CD4-positive, CD25-positive, alpha-beta regulatory T cell (primary cell): Measurements from ENCODE around the gene PARD6B. TPM values are rescaled to one million over a fixed set of nuclear protein-coding genes. Genes with fewer than 3 reads are reported as not detected.
A peak's percentile ranks its signal among the peaks of the same experiment; 100 is the strongest.

ENCODE experiments used
- ATAC-seq, 2 donors: fragments of 150-1000 bp; cut with Tn5 transposase; one replicate each; pipeline ENCODE4 v1.10.0; 2021; ENCODE audit warnings: low read depth in 2 of 2, moderate number of reproducible peaks in 2 of 2, moderate library complexity in 1 of 2
- DNase-seq, 3 donors: peaks; one replicate each; pipeline versions ENCODE4 v3.0.0 to v3.0.0-alpha.2; 2012 to 2022; ENCODE audit warnings: mixed read lengths in 1 of 3
- H3K27ac ChIP-seq: one replicate; pipeline ENCODE4 v1.7.0; 2013; ENCODE audit warnings: mild to moderate bottlenecking, low read length; ENCODE audit not compliant: insufficient read depth, poor library complexity, severe bottlenecking
- H3K27me3 ChIP-seq: one replicate; pipeline ENCODE4 v1.7.0; 2013; ENCODE audit warnings: low read length; ENCODE audit not compliant: control insufficient read depth, insufficient read depth
- H3K36me3 ChIP-seq: one replicate; pipeline ENCODE4 v1.7.0; 2013; ENCODE audit warnings: mild to moderate bottlenecking, low read length, moderate library complexity; ENCODE audit not compliant: control insufficient read depth, insufficient read depth
- H3K4me1 ChIP-seq: 2 replicates; pipeline ENCODE4 v1.7.0; 2013; ENCODE audit warnings: mild to moderate bottlenecking, low read length; ENCODE audit not compliant: insufficient read depth, control insufficient read depth, poor library complexity, severe bottlenecking
- H3K4me3 ChIP-seq: one replicate; pipeline ENCODE4 v1.7.0; 2013; ENCODE audit warnings: low read depth, mild to moderate bottlenecking, low read length, moderate library complexity
- H3K9me3 ChIP-seq, 2 experiments: 1 replicate in 1 of 2; 2 replicates in 1 of 2; pipeline ENCODE4 v1.7.0; 2013; ENCODE audit warnings: low read length in 2 of 2, mild to moderate bottlenecking in 1 of 2, moderate library complexity in 1 of 2; ENCODE audit not compliant: control insufficient read depth in 2 of 2
- H3K27ac Mint-ChIP-seq, 3 donors: one replicate each; pipeline ENCODE4 v1.8.0; 2020 to 2022; ENCODE audit warnings: mild to moderate bottlenecking in 3 of 3, mixed read lengths in 3 of 3, moderate library complexity in 2 of 3
- H3K27me3 Mint-ChIP-seq: one replicate; pipeline ENCODE4 v1.8.0; 2022; ENCODE audit warnings: mild to moderate bottlenecking, mixed read lengths
- H3K36me3 Mint-ChIP-seq: one replicate; pipeline ENCODE4 v1.8.0; 2020; ENCODE audit warnings: mixed read lengths
- H3K4me1 Mint-ChIP-seq, 4 donors: one replicate each; pipeline ENCODE4 v1.8.0; 2020 to 2022; ENCODE audit warnings: mixed read lengths in 4 of 4, mild to moderate bottlenecking in 1 of 4
- H3K4me3 Mint-ChIP-seq, 4 donors: one replicate each; pipeline ENCODE4 v1.8.0; 2020 to 2022; ENCODE audit warnings: mild to moderate bottlenecking in 4 of 4, mixed read lengths in 4 of 4, moderate library complexity in 3 of 4
- H3K9me3 Mint-ChIP-seq, 7 donors: one replicate each; pipeline ENCODE4 v1.8.0; 2020 to 2022; ENCODE audit warnings: mixed read lengths in 7 of 7, mild to moderate bottlenecking in 3 of 7, moderate library complexity in 2 of 7
- polyA plus RNA-seq, 4 donors: library from polyadenylated mRNA; unstranded; fragments of 300-500 nt; fragmentation: Illumina TruSeq; gene quantifications; one replicate each; pipeline ENCODE4 v1.2.3, GENCODE V29; 2021
- total RNA-seq: library from RNA; stranded (reverse); gene quantifications from one replicate; pipeline ENCODE4 v1.2.3, GENCODE V29; 2022

The PARD6B gene
- total and polyA plus RNA-seq, 5 donors from 2014 or later: 0.79 to 5.0 (median 1.2) TPM

DNA sequence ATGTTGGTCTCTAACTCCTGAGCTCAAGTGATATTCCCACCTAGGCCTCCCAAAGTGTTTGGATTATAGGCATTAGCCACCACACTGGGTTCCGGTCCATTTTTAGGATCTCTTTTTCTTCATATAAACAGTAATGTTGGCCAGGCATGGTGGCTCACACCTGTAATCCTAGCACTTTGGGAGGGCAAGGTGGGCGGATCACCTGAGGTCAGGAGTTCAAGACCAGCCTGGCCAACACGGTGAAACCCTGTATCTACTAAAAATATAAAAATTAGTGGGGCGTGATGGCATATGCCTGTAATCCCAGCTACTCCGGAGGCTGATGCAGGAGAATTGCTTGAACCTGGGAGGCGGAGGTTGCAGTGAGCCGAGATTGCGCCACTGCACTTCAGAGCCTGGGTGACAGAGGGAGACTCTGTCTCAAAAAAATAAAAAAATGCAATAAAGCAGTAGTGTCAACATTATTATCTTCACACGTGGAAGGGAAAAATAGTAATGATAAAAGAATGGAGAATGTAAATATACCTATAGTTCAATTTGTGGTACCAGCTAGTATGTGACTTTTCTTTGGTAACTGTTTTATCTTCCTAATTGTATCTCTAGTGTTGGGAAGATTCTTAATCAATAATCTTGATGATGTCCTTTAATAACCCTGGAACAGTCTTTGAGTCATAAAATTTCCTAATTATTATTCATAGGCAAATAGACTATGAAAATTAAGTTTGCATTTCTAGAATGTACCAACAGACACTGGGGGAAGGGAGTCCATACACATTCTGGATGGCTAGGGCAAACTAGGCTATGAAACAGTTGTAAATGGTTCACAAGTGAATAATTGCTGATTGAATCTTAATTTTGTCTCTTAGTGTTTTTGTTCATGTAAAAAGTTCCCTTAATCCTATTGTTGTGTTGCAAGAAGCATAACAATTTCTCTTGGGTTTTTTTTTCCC, 3.6 kb downstream of the PARD6B start:
- H3K36me3 ChIP-seq: peaks cover 6% of the 10 kb centered on the region
- ATAC-seq (no peak), DNase-seq (no peak)
- no peaks in the 10 kb centered on the region for H3K27me3 ChIP-seq
- H3K9me3 Mint-ChIP-seq: no peaks in the 10 kb centered on the region
- peak overlapping the region in 1 of 4 donors; percentile 32 for H3K4me3 Mint-ChIP-seq
- H3K4me1 ChIP-seq: peaks cover 24% of the 10 kb centered on the region
- H3K27ac Mint-ChIP-seq: peak overlapping the region in 1 of 3 donors; percentile 31
- peaks cover 5% of the 10 kb centered on the region for H3K27me3 Mint-ChIP-seq
- H3K9me3 ChIP-seq: no peaks in the 10 kb centered on the region
- H3K27ac ChIP-seq: no peak overlapping the region
- H3K4me3 ChIP-seq: no peak overlapping the region
- peaks cover 17 to 53% (median 42%) of the 10 kb centered on the region in 4 donors for H3K4me1 Mint-ChIP-seq
- H3K36me3 Mint-ChIP-seq: no peaks in the 10 kb centered on the region

- Mint-ChIP-seq H3K27ac (no peak overlapping the region), H3K36me3 (no peaks in the 10 kb centered on the region), H3K27me3 (peaks cover 5% of the 10 kb centered on the region), H3K4me1 (peaks cover 17 to 53% (median 43%) of the 10 kb centered on the region in 4 donors), H3K4me3 (no peak overlapping the region), H3K9me3 (no peaks in the 10 kb centered on the region)
- H3K36me3 ChIP-seq: peaks cover 6% of the 10 kb centered on the region
- H3K27ac ChIP-seq: no peak overlapping the region
- DNase-seq (no peak), ATAC-seq (no peak)
- no peak overlapping the region for H3K4me3 ChIP-seq
- H3K27me3 ChIP-seq: no peaks in the 10 kb centered on the region
- H3K4me1 ChIP-seq: peaks cover 18% of the 10 kb centered on the region
- no peaks in the 10 kb centered on the region for H3K9me3 ChIP-seq
Observed at GRCh38 chr20:50735813-50736212, 4.4 kb downstream of the PARD6B start.

DNA sequence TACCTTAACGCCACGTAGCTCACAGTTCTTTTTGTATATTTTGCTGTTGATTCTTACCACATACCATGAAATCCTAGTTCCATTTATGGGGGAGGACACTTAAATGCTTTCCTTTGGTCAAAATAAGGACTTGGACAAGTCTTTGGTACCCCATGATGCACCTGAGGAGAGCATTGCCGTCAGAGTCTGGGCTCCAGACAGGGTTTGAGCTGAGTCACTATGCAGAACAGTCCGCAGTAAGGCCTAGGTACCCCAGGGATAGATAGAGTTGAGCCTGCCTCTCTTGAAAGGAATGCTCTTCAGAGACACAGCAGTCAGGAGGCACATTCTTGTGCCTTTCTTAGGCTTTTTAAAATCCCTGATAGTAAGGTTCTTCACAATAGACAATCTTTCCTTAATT, 6.0 kb downstream of the PARD6B start:
- no peaks in the 10 kb centered on the region for H3K9me3 ChIP-seq
- H3K27me3 ChIP-seq: no peaks in the 10 kb centered on the region
- no peak for DNase-seq
- H3K27ac ChIP-seq: no peak overlapping the region
- Mint-ChIP-seq H3K36me3 (peaks cover 4% of the 10 kb centered on the region), H3K4me1 (peaks cover 17 to 48% (median 42%) of the 10 kb centered on the region in 4 donors), H3K9me3 (no peaks in the 10 kb centered on the region), H3K27ac (no peak overlapping the region), H3K4me3 (peak overlapping the region in 1 of 4 donors; percentile 32), H3K27me3 (peaks cover 1% of the 10 kb centered on the region)
- no peak for ATAC-seq
- no peak overlapping the region for H3K4me3 ChIP-seq
- H3K4me1 ChIP-seq: peaks cover 11% of the 10 kb centered on the region
- peaks cover 6% of the 10 kb centered on the region for H3K36me3 ChIP-seq

- Mint-ChIP-seq H3K36me3 (peaks cover 4% of the 10 kb centered on the region), H3K4me3 (no peak overlapping the region), H3K4me1 (peaks cover 13 to 35% (median 18%) of the 10 kb centered on the region in 4 donors), H3K9me3 (no peaks in the 10 kb centered on the region), H3K27ac (no peak overlapping the region), H3K27me3 (no peaks in the 10 kb centered on the region)
- ATAC-seq: no peak
- H3K4me1 ChIP-seq: no peaks in the 10 kb centered on the region
- DNase-seq: no peak
- H3K27ac ChIP-seq: no peak overlapping the region
- no peaks in the 10 kb centered on the region for H3K9me3 ChIP-seq
- H3K4me3 ChIP-seq: no peak overlapping the region
- no peaks in the 10 kb centered on the region for H3K27me3 ChIP-seq
- peaks cover 6% of the 10 kb centered on the region for H3K36me3 ChIP-seq
Observed at GRCh38 chr20:50743087-50743486, 11.7 kb downstream of the PARD6B start.

DNA sequence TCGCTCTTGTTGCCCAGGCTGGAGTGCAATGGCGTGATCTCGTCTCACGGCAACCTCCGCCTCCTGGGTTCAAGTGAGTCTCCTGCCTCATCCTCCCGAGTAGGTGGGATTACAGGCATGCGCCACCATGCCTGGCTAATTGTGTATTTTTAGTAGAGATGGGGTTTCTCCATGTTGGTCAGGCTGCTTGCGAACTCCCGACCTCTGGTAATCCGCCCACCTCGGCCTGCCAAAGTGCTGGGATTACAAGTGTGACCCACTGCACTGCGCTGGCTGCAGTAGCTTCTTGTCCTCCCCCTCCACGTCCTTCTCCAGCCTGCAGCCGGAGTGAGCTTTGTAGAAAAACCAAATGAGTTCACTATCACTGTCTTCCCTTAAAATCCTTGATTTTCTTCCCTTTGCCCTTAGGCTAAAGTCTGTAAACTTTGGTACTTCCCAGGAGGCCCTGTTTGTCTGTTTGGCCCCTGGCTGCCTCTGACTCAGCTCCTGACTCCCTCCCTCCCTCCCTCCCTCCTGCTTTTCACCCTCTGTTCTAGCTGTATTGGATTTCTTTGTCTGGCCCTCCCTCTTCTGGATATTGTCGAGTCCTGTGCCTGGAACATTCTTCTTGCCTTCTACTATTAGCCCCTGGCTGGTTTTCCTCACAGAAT, 12.9 kb downstream of the PARD6B start:
- H3K4me1 Mint-ChIP-seq: peaks cover 18 to 38% (median 20%) of the 10 kb centered on the region in 4 donors
- no peak overlapping the region for H3K27ac Mint-ChIP-seq
- Histone ChIP-seq H3K27me3 (no peaks in the 10 kb centered on the region), H3K4me3 (no peak overlapping the region), H3K4me1 (no peaks in the 10 kb centered on the region), H3K27ac (no peak overlapping the region), H3K36me3 (peaks cover 7% of the 10 kb centered on the region), H3K9me3 (no peaks in the 10 kb centered on the region)
- H3K27me3 Mint-ChIP-seq: no peaks in the 10 kb centered on the region
- no peaks in the 10 kb centered on the region for H3K9me3 Mint-ChIP-seq
- no peak for DNase-seq
- H3K36me3 Mint-ChIP-seq: peaks cover 4% of the 10 kb centered on the region
- peak overlapping the region in 1 of 4 donors; percentile 47 for H3K4me3 Mint-ChIP-seq
- ATAC-seq: no peak

DNA sequence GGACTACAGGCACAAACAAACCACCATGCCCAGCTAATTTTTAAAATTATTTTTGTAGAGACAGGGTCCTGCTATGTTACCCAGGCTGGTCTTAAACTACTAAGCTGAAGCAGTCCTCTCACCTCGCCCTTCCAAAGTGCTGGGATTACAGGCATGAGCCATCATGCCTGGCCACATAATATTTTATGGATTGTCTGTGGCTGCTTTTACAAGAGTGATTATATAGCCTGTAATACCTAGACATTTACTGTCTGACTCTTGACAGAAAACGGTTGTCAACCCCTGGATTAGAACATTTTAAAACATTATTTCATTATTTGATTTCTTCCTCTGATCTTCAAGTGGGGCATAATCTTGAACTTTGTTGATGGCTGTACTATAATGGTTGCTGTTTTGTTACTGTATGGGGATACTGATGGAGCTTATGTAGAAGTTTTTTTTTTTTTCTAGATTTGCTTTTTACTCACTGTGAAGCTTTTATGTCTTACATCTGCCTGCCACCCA, 14.3 kb downstream of the PARD6B start:
- Histone ChIP-seq H3K4me3 (no peak overlapping the region), H3K27me3 (no peaks in the 10 kb centered on the region), H3K27ac (no peak overlapping the region), H3K4me1 (no peaks in the 10 kb centered on the region), H3K9me3 (no peaks in the 10 kb centered on the region), H3K36me3 (peaks cover 5% of the 10 kb centered on the region)
- Mint-ChIP-seq H3K9me3 (no peaks in the 10 kb centered on the region), H3K4me3 (no peak overlapping the region), H3K27ac (no peak overlapping the region), H3K4me1 (peaks cover 11 to 33% (median 21%) of the 10 kb centered on the region in 4 donors), H3K36me3 (peaks cover 8% of the 10 kb centered on the region), H3K27me3 (no peaks in the 10 kb centered on the region)
- ATAC-seq (no peak), DNase-seq (no peak)

DNA sequence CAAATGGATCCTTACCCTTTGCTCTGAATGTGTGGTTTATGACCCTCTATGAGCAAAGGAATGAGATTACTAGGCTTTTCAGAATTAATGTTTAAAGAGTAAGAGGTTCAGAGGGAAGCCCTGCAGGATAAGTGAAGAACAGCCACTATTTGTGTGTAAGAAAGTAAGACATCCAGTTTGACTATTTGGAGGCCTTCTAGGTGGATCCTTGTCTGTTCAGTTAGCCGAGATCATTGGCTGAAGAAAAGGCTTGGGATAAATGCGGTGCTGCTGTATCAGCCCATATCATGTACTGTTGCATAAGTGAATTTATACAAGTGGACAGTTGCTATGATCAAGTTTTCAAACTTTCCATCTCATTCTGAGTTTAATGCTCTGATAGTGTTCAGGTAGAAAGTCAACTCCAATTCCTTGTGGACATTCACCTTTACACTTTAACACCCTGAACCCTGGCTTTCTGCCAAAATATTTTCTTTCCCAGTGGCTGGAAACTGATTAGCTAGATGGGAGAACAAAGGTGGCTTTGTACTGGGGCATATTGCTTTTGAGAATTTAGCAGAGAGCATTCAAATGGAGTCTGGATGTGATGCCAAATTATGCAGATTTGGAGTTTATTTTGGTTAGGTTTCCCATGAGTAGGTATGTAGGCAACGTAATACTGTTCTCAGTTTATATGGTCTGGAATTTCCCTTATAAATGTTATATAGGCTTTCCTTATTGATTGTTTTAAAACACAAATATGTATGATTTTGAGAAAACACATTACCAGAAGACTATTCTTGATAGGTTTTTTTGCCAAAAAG, 15.0 kb downstream of the PARD6B start:
- Mint-ChIP-seq H3K27me3 (no peaks in the 10 kb centered on the region), H3K27ac (peak overlapping the region in 2 of 3 donors; percentile 32 to 51), H3K9me3 (no peaks in the 10 kb centered on the region), H3K4me3 (no peak overlapping the region), H3K4me1 (peaks cover 9 to 28% (median 21%) of the 10 kb centered on the region in 4 donors), H3K36me3 (peaks cover 5% of the 10 kb centered on the region)
- no peaks in the 10 kb centered on the region for H3K9me3 ChIP-seq
- no peaks in the 10 kb centered on the region for H3K4me1 ChIP-seq
- H3K36me3 ChIP-seq: peaks cover 5% of the 10 kb centered on the region
- ATAC-seq (no peak), DNase-seq (no peak)
- H3K27me3 ChIP-seq: no peaks in the 10 kb centered on the region
- H3K4me3 ChIP-seq: no peak overlapping the region
- no peak overlapping the region for H3K27ac ChIP-seq
